Stimulated activated CD8-positive, alpha-beta memory T cell treated with anti-CD3 and anti-CD28 coated beads, Interleukin-4, amount 100 ng/mL, for 1 hour (primary cell): ENCODE results near the gene IGF1R.

Source experiments
- DNase-seq, 2 donors: peaks; one replicate each; pipeline ENCODE4 v3.0.0-alpha.2; 2020; ENCODE audit warnings: low read depth in 2 of 2, low spot score in 1 of 2

Gene IGF1R

DNA sequence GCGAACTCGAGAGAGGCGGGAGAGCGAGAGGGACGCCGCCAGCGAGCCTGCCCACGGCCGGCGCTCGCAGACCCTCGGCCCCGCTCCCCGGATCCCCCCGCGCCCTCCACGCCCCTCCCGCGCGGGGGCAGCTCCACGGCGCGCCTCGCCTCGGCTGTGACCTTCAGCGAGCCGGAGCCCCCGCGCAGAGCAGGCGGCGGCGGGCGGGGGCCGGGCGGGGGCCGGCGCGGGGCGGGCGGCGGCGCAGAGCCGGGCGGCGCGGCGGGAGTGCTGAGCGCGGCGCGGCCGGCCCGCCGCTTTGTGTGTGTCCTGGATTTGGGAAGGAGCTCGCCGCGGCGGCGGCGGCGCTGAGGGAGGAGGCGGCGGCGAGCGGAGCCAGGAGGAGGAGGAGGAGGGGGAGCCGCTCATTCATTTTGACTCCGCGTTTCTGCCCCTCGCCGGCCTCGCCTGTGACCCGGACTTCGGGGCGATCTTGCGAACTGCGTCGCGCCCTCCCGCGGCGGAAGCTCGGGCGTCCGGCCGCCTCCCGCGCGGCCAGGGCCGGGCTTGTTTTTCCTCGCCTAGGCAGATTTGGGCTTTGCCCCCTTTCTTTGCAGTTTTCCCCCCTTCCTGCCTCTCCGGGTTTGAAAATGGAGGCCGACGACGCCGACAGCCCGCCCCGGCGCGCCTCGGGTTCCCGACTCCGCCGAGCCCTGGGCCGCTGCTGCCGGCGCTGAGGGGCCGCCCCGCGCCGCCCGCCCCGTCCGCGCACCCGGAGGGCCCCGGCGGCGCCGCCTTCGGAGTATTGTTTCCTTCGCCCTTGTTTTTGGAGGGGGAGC, 524 bp downstream of the IGF1R start:
- DNase-seq, result no peak

DNA sequence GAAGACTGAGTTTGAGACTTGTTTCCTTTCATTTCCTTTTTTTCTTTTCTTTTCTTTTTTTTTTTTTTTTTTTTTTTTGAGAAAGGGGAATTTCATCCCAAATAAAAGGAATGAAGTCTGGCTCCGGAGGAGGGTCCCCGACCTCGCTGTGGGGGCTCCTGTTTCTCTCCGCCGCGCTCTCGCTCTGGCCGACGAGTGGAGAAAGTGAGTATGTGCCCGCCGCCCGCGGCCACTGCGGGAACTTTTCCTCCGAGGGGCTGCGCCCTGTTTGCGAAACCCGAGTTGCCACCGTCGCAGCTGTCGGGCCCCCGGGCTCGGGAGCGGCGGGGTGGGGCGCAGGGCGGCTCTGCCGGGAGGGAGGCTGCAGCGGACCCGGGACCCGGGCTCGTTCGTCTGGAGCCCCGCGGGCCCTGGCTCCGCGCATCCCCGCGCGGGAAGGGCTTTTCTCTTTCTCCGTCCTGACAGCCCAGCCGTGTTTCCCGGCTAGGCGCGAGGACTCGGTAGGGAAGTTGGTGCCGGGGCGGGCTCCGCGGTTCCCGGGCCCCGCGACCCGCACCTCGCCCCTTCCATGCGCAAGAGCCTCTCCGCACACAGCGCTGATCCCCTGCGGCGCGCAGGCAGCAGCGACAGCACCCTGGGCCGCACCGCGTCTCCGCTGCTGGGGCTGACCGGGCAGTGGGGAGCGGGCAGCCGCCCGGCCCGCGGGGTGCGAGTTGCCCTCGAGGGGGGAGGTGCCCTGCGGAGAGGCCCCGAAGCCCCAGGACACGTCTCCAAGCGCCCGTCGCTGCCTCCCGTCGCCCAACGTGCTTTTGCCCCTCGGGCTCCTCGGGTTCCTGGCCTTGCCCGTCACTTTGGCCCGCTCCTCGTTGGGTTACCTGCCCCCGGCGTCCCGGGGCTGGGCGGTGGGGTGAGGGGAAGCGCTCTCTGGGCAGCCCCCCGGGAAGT, 1.4 kb downstream of the IGF1R start:
- DNase-seq, result peak in 1 of 2 donors; percentile 16

DNA sequence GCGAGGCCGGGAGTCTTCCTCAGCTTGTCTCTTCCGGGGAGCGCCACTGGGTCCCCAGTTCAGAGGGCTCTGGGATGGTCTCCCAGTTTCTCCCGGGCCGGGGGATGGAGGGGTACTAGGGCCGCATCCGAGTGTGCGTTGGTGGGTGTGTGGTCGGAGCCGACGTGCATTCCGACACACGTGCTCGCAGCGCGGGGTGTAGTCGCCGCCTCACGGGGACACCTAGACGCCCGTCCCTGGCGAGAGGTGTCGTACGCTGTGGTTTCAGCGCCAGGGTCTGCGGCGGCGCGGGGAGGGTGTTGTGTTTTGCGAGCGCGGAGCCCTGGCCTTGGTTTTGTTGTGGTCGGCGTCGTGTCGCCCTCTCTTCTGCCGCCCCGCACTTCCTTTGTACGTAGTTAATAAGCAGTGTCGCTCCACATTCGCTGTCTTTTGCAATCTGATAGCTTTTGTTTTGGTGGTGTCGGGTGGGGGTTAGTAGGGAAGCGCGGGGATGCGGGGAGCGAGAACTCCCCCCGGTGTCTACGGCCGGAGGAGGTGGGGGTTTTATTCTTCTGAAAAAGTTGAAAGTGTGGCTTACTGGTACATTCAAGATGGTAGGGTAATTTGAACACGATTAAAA, 2.2 kb downstream of the IGF1R start:
- DNase-seq, result peak in 1 of 2 donors; percentile 14

DNA sequence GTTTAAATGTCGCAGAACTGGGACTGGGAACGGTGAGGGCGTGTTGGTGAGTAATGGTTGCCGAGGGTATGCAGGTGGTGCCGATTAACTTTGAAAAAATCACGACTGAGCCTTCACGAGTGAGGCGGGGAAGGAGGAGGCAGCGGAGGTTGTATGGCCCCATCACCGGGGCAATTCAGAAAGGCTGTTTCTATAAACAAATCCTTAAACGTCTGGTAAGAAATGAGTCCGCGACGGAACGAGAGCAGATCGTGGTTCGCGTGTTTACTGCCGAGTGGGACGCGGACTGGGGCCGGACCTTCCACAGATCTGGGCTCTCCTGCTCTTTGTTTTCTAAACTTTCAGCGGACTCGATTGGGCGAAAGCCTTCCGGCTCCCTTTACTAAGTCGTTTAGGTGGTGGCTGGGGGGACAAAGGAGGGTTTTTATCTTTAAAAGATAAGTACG, 2.7 kb downstream of the IGF1R start:
- DNase-seq, result no peak

DNA sequence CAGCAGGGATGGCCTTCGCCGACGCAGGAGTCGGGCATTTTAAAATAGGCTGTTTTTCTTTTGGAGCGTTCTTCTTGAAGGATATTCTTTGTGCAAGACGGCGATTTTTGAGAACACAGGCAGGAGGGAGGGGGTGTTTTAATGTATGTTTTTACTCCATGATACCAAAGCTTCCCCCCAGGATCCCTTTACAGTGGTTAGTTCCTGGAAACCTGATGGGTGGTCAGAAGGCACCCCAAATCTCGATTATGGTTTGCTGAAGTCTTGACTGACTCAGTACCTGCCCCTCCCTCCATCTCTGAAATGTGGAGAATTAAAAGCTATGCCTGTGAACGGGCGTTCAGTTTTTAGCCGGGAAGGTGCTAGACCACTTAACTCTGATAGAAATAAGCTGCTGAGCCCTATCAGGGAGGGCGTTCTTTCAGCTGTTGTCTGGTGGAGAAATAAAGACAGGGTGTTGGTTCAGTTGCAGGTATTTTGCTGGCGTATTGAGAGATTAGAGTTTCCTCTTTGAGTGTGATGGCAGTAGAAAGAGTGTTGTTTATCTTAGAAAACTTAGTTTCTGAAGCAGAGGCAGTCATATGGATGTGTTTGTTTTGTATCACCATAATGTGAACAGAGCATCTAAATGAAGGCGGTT, 3.4 kb downstream of the IGF1R start:
- no peak for DNase-seq

DNA sequence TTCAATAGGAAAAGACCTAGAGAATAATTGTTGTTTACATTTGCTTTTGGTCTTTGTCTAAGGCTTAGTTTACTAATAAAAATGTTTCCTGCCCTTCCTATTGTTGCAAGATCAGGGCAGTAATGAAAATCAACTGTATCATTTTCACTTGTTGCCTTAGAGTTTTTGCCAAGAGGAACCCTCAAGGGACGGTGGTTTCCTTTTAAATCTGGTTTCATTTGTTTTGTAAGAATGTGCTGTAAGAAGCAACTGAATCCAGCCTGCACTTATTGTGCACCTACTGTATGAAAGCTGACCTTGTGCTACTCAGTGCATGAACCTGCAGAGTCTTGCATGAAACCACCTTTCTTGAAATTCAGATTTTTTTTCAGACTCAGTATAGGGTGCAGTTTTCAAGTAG, 5.3 kb downstream of the IGF1R start:
- no peak for DNase-seq

DNA sequence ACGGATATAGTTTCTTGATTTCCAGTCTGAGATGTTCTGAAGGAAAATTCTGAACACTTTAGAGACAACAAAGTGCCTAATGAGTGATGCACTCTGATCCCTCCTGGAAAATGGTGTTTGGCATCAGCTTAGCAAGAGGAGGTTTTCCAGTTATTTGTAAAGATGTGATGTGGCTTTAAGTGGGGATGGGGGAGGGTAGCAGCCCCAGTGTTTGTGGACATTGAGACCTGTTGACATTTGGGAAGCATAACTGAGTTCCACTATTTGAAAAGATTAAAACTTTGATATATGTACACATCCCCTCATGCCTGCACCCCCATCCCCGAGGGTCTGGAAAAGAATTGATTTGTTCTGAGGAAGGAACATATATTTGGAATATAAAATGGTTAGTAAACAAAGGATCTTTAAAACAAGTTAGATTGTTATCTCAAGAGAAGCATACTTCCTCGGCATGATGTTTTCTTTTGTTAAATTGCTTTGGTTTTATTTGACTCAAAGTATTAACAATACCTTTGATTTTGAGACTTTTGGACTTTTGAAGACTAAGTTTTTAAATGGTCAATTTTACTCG, 6.5 kb downstream of the IGF1R start:
- DNase-seq, result no peak

DNA sequence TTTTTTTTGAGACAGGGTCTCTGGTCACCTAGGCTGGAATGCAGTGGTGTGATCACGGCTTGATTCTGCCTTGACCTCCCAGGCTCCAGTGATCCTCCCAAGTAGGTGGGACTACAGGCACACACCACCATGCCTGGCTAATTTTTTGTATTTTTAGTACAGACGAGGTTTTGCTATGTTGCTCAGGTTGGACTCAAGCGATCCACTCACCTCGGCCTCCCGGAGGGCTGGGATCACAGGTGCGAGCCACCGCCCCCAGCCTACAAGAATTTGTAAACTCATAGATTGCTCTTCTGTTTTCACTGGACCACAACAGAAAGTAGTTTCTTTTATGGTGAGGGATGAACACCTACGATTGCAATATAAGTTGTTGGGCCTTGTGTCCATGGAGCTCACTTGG, 7.4 kb downstream of the IGF1R start:
- no peak for DNase-seq

DNA sequence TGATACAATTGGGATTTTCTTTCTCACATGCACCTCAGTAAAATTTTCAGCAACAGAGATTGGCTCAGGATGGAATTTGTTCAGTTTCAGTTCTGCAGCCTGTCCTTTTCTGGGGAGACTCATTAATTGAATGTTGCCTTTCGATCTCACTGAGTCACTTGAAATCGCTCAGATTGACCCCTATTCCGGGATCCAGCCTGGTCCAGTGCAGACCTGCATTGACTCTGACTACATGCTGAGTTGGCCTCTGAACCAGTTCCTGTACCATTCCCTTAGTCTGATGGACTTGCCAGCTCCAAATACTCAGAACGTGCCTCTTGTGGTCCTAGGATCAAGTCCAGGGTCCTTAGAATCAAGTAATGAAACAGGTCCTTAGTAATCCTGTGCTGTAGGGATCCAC, 9.4 kb downstream of the IGF1R start:
- no peak for DNase-seq

DNA sequence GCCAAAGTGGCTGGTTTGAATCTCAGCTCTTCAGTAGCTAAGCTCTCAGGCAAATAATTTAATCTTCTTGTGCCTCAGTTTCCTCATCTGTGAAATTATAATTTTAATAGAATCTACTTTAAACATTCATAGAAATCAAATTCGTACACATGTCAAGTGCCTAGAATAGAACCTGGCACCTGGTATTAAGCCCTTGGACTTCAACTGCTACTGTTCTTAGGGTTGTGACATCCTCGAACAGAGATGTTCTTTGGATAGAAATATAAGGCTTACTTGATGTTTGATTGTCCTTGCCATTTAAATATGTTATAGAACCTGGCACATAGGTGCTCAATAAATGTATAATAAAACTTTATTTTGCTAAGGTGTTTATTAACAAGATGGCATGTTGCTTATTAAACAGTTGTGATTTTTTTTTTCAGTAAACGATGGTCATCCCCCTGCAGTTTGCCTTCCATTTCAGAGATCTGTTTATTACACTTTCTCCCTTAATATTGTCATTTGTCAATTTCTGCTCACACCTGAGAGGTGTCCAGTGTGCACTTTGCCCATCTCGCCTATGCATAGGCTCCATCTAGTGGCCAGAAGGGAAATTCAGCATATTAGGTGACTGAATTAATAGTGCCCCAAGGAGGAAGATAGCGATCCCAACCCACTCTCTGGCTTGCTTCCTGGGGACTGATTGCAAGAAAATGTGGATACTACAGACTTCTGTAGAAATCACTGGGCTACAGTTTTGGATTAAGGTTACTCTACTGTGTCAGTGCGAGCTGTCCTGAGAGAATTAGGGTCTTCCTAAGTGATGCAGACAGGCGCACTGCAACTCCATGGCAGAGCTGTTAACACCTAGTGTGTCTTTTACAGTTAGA, 10.7 kb downstream of the IGF1R start:
- no peak for DNase-seq

DNA sequence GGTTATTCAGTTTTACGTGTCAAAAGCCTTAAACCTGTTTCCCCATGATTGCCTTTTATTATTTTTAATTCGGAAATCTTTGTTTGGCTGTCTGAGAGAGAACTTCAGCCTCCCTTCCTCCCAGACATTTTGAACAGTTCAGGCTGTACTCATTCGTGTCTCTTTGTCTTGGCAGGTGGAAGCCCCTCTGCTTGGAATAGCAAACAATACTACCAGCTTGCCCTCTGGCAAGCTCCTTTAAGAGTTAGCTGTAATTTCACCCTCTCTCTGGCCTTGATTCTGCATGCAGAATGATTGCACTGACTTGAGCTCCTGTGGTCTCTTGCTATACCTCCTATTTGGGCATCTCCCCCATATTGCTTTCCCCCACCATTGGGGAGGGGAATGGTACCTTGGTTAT, 11.7 kb downstream of the IGF1R start:
- no peak for DNase-seq

DNA sequence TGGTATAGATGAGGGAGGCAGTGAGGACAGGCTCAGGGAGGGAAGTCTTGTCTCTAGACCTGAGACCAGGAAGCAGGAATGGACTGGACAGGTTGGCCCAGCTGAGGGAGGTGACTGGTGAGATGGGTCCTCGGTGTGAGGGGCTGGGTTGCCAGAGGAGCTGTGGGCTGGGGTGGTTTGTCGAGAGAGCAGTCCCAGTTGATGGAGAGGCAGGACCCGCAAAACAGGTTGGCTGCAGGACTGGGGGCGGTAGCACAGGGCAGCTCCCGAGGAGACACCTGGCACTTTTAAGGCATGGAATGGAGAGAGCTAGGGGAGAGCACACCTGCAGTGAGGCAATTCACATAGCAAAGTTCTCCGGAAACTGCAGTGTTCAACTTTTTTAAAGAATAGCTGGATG, 14.7 kb downstream of the IGF1R start:
- no peak for DNase-seq

DNA sequence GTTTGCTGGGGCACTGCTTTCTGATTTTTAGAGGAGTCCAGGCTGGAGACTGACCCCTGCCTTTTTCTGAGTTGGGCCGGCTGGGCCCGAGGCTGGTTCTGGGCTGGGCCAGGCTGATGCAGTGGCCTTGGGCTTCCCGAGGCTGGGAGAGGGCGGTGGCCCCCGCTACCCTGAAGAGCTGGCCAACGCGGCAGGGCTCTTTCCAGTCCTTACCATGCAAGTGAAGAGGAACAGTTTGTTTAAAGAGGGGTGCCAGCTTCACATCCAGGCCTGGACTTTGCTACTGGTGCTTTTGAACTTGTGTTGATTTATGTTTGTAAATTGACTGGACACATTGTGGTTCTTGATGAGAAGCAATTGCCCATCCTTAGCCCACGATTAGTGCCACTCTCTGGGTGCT, 15.3 kb downstream of the IGF1R start:
- no peak for DNase-seq

DNA sequence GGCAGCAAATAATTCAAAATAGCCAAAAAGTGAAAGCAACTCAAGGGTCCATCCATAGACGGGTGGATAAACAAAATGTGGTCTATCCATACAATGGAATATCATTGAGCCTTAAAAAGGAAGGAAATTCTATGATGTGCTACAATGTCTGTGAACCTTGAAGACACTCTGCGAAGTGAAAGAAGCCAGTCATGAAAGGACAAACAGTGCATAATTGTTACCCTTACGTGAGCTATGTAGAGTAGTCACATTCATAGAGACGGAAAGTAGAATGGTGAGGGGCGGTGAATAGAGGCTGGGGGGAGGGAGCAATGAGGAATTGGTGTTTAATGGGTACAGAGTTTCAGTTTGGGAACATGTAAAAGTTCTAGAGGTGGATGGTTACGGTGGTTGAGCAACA, 18.1 kb downstream of the IGF1R start:
- DNase-seq, result no peak

DNA sequence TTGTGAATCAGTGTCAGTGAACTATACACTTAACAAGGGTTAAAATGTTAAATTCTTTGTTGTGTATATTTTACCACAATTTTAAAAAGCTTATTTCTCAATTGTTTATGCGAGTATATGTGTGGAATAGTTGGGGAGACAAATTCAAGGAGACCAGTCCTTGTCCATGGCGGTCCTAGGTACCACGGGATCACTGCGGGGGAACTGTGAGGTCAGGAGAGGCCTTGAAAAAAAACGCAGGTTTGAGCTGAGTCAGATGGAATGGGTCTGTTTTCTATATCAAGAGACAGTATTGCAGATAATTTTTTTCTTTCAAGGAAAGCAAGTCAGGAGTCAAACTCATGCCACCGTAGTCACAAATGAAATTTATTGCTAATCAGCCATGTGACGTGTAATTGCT, 18.5 kb downstream of the IGF1R start:
- DNase-seq, result no peak

DNA sequence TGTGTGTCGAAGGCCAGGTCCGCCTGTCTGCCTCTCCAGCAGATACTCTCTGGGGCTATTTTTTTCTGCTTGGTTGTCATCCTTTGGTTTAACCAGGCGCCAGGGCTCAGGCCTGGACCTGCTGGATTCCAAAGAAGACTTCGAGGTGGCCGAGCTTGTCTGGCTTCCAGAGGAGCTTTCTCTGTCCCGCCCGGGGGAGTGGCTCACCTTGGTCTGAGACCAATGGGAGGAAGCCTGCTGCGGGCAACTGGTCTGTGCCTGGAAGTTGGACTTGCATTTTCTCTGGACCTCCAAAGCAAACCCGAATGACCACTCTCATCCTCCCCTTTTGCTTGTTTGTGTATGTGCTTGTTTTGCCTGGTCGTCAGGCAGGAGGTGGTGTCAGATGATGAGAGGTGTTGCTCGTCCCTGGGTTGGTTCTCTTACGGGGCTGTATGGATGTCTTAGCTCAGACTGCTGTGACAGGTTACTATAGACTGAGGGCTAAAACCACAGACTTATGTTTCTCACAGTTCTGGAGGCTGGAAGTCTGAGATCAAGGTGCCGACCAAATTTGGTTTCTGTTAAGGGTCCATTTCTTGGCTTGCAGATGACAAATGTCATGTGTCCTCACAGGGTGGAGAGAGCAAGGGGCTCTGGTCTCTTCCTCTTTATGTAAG, 19.3 kb downstream of the IGF1R start:
- no peak for DNase-seq

DNA sequence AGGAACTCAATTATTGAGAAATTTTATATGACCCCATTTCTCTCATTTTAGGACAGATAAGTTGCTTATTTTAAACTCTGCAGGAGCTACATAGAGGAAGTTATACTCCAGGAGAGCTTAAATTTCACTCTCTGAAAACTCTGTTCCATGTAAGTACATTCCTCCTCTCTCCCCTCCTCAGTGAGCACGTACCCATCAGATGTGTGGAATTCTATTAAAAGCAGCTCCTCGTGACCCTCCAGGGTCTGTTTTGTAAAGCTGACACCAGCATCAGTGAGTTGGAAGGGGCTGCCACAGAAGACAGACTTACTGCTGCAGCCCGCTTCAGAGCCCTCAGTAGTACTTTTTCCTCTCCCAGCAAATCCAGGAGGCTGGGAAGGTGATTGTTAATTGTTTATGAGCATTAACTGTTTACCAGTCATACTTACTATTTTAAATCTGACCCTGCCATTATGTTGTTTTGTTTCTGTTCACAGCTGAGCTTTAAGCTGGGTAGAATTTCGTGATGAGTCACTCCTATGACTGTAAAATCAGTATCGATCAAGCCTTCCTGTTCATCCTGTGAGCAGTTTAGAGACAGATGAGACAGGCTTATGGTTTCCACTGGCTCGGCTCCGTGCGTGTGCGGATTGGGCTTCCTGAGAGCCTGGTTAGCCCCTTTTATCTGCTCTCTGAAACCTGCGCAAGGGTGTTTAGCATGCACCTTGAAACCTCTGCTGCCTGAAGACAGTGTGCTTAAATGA, 20.4 kb downstream of the IGF1R start:
- no peak for DNase-seq

DNA sequence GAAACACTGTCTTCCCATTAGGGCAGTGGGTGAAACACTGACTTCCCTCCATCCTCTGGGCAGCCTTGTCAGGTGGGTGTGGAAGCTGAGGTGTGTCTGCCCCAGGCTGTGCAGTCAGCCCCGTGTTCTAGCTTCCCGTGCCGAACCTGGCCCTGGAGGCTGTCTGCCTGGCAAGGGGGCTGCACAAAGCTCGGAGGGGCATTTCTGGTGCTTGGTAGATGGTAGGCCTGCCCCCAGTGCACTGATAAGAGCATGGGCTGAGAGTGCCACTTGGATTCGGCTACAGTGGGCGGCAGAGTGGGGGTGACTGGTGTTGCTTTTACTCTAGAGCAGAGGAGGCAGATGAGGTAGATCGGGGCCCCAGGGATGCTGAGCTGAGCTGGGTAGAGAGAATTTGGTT, 21.3 kb downstream of the IGF1R start:
- no peak for DNase-seq
